Stimulated activated CD8-positive, alpha-beta memory T cell treated with anti-CD3 and anti-CD28 coated beads, Interleukin-15, amount 100 ng/mL, for 1 hour (primary cell): ENCODE measurements around the gene ATP9A.

Experiments
- DNase-seq: peaks from one replicate; pipeline ENCODE4 v3.0.0-alpha.2; 2020; ENCODE audit warnings: low read depth

Gene ATP9A

GRCh38 chr20:51549474-51549873 lies 218.7 kb downstream of the ATP9A start:
- DNase-seq: no peak

GRCh38 chr20:51547951-51548350 lies 220.2 kb downstream of the ATP9A start:
- DNase-seq: no peak
